GM06990 (cell line): ENCODE measurements around the gene NSD1.
A peak's percentile ranks its signal among the peaks of the same experiment; 100 is the strongest.

Experiments used
- DNase-seq: peaks from one replicate; pipeline ENCODE4 v3.0.0-alpha.2; 2011; ENCODE audit not compliant: insufficient read length; ENCODE audit errors: extremely low read depth
- H3K27me3 ChIP-seq: replicated peaks from 2 replicates; pipeline ENCODE4 v1.6.0; 2011; ENCODE audit warnings: low read length; ENCODE audit not compliant: control insufficient read depth, insufficient read depth
- H3K36me3 ChIP-seq: 2 replicates; pipeline ENCODE4 v1.5.1; 2011; ENCODE audit warnings: low read length; ENCODE audit not compliant: control insufficient read depth, insufficient read depth
- H3K4me3 ChIP-seq: replicated peaks from 2 replicates; pipeline ENCODE4 v1.5.1; 2011; ENCODE audit warnings: low read depth, mild to moderate bottlenecking, control low read depth, low read length
- TF ChIP-seq, protein P1 (sequence below): IDR thresholded peaks from 2 replicates; pipeline ENCODE4 v1.5.1; 2011; ENCODE audit warnings: low read length, control low read depth, mild to moderate bottlenecking, inconsistent platforms; ENCODE audit not compliant: insufficient read depth, poor library complexity, severe bottlenecking

The NSD1 gene

DNA sequence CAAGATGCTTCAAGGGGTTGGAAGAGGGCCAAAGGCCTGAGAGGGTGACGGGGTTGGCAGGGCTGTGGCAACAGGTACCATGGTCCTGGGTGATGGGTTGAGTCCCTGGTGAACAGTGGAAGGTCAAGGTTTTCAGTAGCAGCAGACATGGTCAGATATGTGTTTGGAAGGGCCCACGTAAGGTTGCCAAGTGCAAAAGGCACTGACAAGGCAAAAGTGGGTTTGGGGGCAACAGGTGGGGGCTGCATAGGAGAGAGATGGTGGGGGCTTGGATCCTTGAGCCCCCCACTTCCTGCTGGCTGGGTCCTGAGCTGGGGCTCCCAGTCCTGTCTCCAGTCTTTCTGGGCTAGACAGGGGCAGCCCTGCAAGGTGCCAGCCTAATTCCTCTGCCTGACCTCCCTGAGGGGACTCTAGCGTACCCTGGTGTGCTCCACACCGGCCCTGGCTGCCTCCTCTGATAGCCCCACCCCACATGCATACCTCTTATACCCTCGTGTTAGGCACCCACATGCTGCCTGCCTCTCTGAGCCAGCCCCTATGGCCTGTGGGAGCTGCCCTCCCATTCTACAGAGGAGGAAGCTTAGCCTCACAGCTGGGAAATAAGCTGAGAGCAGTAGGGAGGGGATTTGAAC, 20.9 kb upstream of the NSD1 start:
- no peak for DNase-seq
- Histone ChIP-seq H3K36me3 (no peaks in the 10 kb centered on the region), H3K4me3 (no peak overlapping the region), H3K27me3 (no peaks in the 10 kb centered on the region)
- TF ChIP-seq, protein P1, sequence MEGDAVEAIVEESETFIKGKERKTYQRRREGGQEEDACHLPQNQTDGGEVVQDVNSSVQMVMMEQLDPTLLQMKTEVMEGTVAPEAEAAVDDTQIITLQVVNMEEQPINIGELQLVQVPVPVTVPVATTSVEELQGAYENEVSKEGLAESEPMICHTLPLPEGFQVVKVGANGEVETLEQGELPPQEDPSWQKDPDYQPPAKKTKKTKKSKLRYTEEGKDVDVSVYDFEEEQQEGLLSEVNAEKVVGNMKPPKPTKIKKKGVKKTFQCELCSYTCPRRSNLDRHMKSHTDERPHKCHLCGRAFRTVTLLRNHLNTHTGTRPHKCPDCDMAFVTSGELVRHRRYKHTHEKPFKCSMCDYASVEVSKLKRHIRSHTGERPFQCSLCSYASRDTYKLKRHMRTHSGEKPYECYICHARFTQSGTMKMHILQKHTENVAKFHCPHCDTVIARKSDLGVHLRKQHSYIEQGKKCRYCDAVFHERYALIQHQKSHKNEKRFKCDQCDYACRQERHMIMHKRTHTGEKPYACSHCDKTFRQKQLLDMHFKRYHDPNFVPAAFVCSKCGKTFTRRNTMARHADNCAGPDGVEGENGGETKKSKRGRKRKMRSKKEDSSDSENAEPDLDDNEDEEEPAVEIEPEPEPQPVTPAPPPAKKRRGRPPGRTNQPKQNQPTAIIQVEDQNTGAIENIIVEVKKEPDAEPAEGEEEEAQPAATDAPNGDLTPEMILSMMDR = no peak

DNA sequence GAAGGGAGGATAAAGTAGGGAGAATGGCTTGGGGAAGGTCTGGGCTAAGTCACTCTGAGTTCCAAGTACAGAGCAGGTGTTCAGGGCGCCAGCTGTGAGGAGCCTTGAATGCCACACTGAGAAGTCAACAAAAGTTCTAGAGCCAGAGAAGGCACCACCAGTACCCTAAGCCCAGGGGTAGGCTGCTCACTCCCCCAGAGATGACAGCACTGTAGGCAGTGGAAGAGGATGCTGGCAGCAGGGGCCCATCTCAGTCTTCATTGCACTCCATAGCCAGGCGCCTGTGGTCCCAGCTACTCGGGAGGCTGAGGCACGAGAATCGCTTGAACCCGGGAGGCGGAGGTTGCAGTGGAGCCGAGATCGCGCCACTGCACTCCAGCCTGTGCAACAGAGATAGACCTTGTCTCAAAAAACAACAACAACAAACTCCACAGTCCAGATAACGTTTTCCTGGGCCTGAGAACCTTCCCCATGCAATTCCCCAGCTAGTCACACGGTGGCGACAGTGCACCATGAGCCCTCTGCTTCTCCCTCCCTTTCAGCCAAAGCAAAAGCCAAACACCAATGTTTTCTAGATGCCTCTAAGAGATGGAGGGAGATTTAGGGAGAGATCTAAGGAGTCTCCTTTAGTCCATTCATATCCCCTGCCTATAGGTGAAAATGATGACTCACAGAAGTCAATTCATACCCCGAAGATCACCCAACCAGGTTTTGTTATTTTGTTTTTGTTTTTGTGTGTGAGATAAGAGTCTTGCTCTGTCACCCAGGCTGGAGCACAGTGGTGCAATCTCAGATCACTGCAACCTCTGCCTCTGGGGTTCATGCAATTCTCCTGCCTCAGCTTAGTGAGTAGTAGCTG, 19.8 kb upstream of the NSD1 start:
- H3K27me3 ChIP-seq = no peaks in the 10 kb centered on the region
- no peak overlapping the region for H3K4me3 ChIP-seq
- peak; percentile 44 for DNase-seq
- TF ChIP-seq, protein P1 = peak; percentile 98
- H3K36me3 ChIP-seq = no peaks in the 10 kb centered on the region

DNA sequence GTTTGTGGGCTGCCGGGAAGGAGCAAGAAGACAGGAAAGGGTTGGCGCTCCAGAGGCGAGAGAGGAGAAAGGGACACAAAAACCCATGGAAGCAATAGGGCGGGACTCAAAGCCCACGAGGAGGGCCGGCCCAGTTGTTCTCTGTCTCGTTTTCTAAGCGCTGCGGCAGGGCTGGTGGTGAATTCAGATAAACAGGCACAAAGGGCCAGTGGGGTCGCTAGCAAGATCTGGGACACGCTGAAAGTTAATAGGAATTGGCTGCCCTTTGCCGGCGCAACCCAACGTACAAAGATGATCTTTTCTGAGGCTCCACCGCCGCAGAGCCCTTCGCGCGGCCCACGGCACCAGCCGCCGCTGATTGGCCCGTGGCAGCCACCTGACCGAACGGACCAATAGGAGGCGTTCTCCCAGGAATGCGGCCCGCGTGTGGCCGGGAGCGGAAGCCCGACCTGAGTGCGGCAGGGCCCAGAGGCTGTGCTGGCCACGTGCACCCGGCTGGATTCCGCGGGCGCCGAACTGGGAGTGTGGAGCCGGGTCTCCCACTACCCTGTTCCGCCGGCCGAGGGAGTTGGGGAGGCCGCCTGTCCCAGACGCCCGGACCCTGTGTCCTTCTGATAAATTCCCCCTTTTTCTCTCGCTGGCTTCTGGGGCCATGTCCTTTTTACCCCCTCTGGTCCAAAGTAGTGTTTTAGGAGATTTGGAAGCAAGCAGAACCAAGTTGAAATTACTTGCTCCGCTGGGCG, 16.8 kb upstream of the NSD1 start:
- TF ChIP-seq, protein P1 = no peak

DNA sequence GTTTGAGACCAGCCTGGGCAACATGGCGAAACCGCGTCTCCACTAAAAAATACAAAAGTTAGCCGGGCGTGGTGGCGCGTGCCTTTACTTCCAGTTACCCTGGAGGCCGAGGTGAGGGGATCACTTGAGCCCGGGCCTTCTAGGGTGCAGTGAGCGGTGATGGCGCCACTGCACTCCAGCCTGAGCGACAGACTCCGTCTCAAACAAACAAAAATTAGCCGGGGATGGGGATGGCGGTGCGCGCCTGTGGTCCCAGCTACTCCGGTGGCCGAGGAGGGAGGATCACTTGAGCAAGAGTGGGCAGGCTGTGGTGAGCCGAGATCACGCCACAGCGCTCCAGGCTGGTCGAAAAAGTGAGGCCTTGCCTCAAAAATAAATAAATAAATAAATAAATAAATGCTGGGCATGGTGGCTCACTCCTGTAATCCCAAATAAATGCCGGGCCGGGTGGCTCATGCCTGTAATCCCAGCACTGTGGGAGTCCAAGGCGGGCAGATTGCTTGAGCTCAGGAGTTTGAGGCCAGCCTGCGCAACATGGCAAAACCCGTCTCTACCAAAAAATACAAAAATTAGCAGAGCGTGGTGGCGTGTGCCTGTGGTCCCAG, 16.0 kb upstream of the NSD1 start:
- no peak for DNase-seq
- TF ChIP-seq, protein P1 = no peak

More for the DNA sequence above, 16.8 kb upstream of the NSD1 start:
- Histone ChIP-seq H3K27me3 (no peaks in the 10 kb centered on the region), H3K36me3 (no peaks in the 10 kb centered on the region), H3K4me3 (no peak overlapping the region)
- no peak for DNase-seq

DNA sequence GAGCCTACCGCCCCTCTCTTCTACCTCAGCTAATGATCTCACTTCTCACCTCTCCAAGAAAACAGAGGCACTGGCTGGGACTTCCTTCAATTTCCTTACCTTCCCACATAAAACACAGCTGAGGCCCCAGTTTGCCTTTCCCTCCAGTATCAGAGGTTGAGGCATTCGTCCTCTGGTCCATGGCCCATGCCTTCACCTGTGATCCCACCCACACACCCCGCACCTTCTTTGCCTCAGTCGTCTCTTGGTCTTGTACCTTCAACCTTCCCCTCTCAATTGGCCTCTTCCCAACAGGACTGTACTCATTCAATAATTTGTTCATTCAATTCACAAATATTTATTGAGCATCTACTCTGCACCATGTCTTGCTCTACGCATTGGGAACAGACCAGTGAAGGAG, 11.0 kb upstream of the NSD1 start:
- Histone ChIP-seq H3K4me3 (no peak overlapping the region), H3K27me3 (no peaks in the 10 kb centered on the region), H3K36me3 (no peaks in the 10 kb centered on the region)
- no peak for DNase-seq
- TF ChIP-seq, protein P1 = no peak

More for the DNA sequence above, 16.0 kb upstream of the NSD1 start:
- H3K27me3 ChIP-seq = no peaks in the 10 kb centered on the region
- H3K4me3 ChIP-seq = no peak overlapping the region
- H3K36me3 ChIP-seq = no peaks in the 10 kb centered on the region
